PFSK-1 (cell line): ENCODE measurements around the gene SLC2A6.

Experiments used
- FOXP2 ChIP-seq: optimal IDR thresholded peaks from 2 replicates; pipeline ENCODE3; 2011; ENCODE audit warnings: borderline replicate concordance, control low read depth, inconsistent platforms; ENCODE audit not compliant: insufficient read depth; ENCODE audit errors: extremely low read length, extremely low read depth
- POLR2AphosphoS5 ChIP-seq: IDR thresholded peaks from 2 replicates; pipeline ENCODE4 v1.6.1; 2012; ENCODE audit warnings: low read depth, mild to moderate bottlenecking, control low read depth, low read length, moderate library complexity
- SIN3A ChIP-seq: IDR thresholded peaks from 2 replicates; pipeline ENCODE4 v1.6.1; 2012; ENCODE audit warnings: mild to moderate bottlenecking, low read length, moderate library complexity, borderline replicate concordance; ENCODE audit not compliant: insufficient read depth
- TAF1 ChIP-seq: IDR thresholded peaks from 2 replicates; pipeline ENCODE4 v1.6.1; 2012; ENCODE audit warnings: low read length, control low read depth, borderline replicate concordance; ENCODE audit not compliant: insufficient read depth
- TF ChIP-seq, protein P1 (sequence below), 2 experiments: IDR thresholded peaks; 2 replicates each; pipeline versions ENCODE4 v1.6.1 to v1.8.0; 2011 to 2012; ENCODE audit warnings: low read depth in 2 of 2, low read length in 2 of 2, control low read depth in 1 of 2, inconsistent platforms in 1 of 2, mild to moderate bottlenecking in 1 of 2, moderate library complexity in 1 of 2; ENCODE audit not compliant: insufficient read depth in 1 of 2

Gene SLC2A6

DNA sequence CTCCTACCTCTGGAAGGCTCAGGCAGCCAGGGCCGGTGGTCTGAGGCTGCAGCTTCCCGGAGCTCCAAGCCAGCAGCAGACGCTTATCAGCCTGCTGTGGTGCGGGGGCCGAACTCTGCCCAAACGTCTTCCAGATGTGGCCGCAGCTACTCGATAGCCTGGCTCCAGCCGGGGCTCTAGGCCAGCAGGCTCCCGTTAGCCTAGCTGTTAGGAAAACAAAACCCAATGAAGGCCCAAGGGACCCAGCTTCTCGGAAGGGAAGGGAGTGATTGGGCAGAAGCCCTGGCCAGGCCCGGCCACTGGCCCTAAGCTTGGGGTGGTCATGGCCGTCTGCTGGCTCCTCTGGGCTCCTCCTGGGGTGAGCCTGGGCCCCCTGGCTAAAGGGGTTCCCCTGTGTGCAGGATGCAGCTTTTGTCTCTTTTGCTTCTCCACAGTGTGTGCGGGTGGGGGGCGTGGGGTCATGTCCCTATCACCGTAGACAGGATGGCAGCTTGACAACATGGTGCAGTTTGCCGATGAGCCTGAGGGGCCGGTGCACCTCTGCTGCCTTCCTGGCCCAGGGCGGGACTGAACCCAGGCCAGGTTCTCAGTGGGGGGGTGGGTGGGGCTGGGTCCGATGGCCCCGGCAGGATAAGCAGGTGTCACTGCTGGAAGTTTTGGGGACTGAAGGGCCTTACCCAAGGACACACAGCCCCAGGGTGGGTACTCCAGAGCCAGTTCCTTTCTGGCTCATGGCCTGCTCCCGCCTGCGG lies 27.2 kb upstream of the SLC2A6 start:
- TF ChIP-seq, protein P1, sequence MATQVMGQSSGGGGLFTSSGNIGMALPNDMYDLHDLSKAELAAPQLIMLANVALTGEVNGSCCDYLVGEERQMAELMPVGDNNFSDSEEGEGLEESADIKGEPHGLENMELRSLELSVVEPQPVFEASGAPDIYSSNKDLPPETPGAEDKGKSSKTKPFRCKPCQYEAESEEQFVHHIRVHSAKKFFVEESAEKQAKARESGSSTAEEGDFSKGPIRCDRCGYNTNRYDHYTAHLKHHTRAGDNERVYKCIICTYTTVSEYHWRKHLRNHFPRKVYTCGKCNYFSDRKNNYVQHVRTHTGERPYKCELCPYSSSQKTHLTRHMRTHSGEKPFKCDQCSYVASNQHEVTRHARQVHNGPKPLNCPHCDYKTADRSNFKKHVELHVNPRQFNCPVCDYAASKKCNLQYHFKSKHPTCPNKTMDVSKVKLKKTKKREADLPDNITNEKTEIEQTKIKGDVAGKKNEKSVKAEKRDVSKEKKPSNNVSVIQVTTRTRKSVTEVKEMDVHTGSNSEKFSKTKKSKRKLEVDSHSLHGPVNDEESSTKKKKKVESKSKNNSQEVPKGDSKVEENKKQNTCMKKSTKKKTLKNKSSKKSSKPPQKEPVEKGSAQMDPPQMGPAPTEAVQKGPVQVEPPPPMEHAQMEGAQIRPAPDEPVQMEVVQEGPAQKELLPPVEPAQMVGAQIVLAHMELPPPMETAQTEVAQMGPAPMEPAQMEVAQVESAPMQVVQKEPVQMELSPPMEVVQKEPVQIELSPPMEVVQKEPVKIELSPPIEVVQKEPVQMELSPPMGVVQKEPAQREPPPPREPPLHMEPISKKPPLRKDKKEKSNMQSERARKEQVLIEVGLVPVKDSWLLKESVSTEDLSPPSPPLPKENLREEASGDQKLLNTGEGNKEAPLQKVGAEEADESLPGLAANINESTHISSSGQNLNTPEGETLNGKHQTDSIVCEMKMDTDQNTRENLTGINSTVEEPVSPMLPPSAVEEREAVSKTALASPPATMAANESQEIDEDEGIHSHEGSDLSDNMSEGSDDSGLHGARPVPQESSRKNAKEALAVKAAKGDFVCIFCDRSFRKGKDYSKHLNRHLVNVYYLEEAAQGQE (IDR thresholded peaks at IDR 0.05; ENCODE audit: insufficient read depth in 1 of 2, low read depth in 2 of 2, low read length in 2 of 2): no peak
- no peak for TF ChIP-seq TAF1
- TF ChIP-seq FOXP2: no peak
- TF ChIP-seq POLR2AphosphoS5: no peak; the same call in 1 of the 2 replicates
- TF ChIP-seq SIN3A: no peak

DNA sequence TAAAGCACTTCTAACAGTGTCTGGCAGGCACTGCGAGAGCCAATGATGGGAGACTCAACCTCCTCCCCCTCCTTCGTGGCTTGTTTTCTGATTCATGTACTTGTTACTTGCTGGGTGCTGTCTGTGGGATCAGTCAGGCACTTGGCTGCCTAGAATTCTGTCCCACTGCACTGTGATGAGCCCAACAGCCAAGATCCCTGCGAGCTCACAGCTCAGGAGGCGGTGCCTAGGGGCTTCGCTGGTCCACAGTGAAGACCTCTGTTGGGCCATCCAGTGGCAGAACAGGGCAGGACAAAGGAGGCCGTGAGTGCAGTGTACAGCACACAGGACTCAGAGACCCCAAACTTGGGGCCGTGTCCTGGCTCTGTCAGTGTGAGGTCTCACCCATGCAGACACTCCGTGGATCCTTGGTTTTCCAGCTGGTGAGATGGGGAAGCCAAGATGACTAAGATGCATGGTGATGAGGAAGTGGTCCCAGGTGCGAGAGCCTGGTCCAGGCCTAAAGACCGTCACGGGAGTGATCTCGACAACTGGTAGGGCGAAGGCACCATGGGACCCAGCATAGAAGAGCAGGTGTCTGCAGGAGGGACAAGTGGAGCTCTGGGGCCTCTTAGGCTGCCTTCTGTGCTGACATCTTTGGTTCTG lies 26.4 kb upstream of the SLC2A6 start:
- TF ChIP-seq FOXP2: no peak

DNA sequence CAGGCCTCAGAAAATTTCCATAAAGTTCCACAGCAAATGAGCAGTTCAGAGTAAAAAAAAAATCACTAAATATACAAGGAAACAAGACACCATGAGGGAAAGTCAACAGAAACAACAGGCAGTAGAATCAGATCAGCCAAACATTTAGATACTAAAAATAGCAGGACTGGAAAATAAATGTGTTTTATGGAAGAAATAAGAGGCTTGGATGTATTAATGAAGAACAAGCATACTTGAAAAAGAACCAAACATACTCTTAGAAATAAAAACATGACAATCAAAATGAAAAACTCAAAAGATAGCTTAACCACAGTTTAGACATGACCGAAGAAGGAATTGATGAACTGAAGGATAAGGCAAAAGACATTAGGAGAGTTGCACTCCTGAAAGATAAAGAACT lies 23.2 kb upstream of the SLC2A6 start:
- no peak for TF ChIP-seq FOXP2
- TF ChIP-seq SIN3A: no peak
- TF ChIP-seq, protein P1 (IDR thresholded peaks at IDR 0.05; ENCODE audit: insufficient read depth in 1 of 2, low read depth in 2 of 2, low read length in 2 of 2): no peak
- TF ChIP-seq POLR2AphosphoS5: no peak
- TF ChIP-seq TAF1: no peak

DNA sequence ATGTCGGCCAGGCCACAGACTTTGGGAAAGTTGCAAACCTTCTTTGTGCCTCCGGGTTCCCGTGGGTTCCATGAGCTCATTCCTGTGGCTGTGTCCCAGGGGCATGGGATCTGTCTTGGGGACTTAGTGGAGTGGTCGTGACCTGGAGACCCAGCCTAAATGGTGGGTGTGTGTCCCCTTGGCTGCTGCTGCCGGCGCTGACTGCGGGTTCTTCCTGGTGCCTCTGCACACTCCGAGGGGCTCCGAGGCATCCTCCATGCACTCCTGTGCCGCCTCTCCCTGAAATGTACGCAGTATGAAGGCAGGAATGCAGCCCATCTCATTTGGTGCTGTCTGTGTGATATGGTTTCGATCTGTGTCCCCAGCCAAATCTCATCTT lies 21.0 kb upstream of the SLC2A6 start:
- TF ChIP-seq, protein P1 (IDR thresholded peaks at IDR 0.05; ENCODE audit: insufficient read depth in 1 of 2, low read depth in 2 of 2, low read length in 2 of 2): no peak
- TF ChIP-seq POLR2AphosphoS5 (no peak), SIN3A (no peak), TAF1 (no peak)

DNA sequence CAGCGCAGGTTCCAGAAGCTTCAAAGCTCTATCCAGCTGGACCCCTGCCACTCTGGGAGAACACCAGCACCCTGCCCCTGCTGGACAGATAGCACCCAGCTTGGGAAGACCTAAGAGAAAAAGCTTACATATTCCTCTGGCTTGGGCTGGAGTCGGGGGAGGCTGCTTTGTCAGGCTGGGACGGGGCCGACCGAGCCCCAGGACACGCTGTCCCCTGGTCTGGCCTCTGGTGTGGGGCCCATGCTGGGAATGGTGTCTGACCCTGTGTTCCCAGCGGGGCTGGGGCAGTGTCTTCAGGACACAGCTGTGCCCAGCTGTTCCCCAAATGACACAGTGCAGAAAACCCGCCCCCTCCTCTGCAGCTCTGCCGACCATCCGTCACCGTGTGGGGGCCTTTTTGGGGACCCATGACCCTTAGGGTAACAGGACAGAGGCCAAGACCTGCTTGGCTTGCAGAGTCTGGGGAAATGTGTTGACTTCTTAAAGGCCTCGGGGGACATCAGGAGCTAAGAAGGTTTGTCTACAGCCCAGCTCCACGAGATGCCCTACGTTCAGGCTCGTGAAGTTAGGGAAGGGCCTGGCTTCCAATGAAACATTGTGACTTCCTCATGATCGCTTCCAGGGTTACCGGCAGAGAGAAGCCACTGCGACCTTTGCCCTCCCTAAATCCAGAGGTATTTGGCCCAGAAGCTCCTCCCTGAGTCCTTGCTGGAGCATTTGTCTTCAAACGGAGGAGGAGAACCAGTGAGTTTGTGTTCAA lies 20.4 kb upstream of the SLC2A6 start:
- no peak for TF ChIP-seq SIN3A
- TF ChIP-seq POLR2AphosphoS5: no peak
- no peak for TF ChIP-seq FOXP2
- no peak for TF ChIP-seq TAF1
- TF ChIP-seq, protein P1 (IDR thresholded peaks at IDR 0.05; ENCODE audit: insufficient read depth in 1 of 2, low read depth in 2 of 2, low read length in 2 of 2): no peak
